IMR-90 (cell line): ENCODE measurements around the gene TPP1.

Source experiments
- CEBPB ChIP-seq: IDR thresholded peaks from 2 replicates; pipeline ENCODE4 v1.6.1; 2012; ENCODE audit warnings: low read depth, low read length, improper control_type of control experiment
- FOS ChIP-seq: fragments of 150-350 bp; IDR thresholded peaks from 2 replicates; pipeline ENCODE4 v1.6.1; 2016; ENCODE audit warnings: low read depth, low read length
- MAFK ChIP-seq: IDR thresholded peaks from 2 replicates; pipeline ENCODE4 v1.6.1; 2012; ENCODE audit warnings: low read depth, low read length, improper control_type of control experiment
- MAZ ChIP-seq: IDR thresholded peaks from 2 replicates; pipeline ENCODE4 v1.6.1; 2012; ENCODE audit warnings: low read depth, mild to moderate bottlenecking, low read length, improper control_type of control experiment, moderate library complexity, borderline replicate concordance
- MXI1 ChIP-seq: IDR thresholded peaks from 2 replicates; pipeline ENCODE4 v1.6.1; 2012; ENCODE audit warnings: low read depth, mild to moderate bottlenecking, low read length, moderate library complexity, borderline replicate concordance
- POLR2A ChIP-seq: IDR thresholded peaks from 2 replicates; pipeline ENCODE4 v1.6.1; 2012; ENCODE audit warnings: mild to moderate bottlenecking, low read depth, low read length
- RAD21 ChIP-seq: IDR thresholded peaks from 2 replicates; pipeline ENCODE4 v1.6.1; 2012; ENCODE audit warnings: low read length, improper control_type of control experiment
- RFX5 ChIP-seq: IDR thresholded peaks from 2 replicates; pipeline ENCODE4 v1.8.0; 2012; ENCODE audit warnings: low read depth, mild to moderate bottlenecking, low read length, moderate library complexity
- SMC3 ChIP-seq: fragments of 150-350 bp; IDR thresholded peaks from 2 replicates; pipeline ENCODE4 v1.6.1; 2016; ENCODE audit warnings: low read depth, mild to moderate bottlenecking, antibody characterized with exemption, low read length, moderate library complexity
- TF ChIP-seq, protein P1 (sequence below): conservative IDR thresholded peaks from 2 replicates; pipeline ENCODE4 v1.5.1; 2012; ENCODE audit warnings: mild to moderate bottlenecking, low read depth, low read length, improper control_type of control experiment
- TF ChIP-seq, protein P2 (sequence below): fragments of 150-350 bp; IDR thresholded peaks from 2 replicates; pipeline ENCODE4 v1.6.1; 2017; ENCODE audit warnings: mild to moderate bottlenecking, antibody characterized with exemption, low read length, low read depth
- TF ChIP-seq, protein P3 (sequence below): fragments of 150-350 bp; IDR thresholded peaks from 2 replicates; pipeline ENCODE4 v1.6.1; 2016; ENCODE audit warnings: low read depth, mild to moderate bottlenecking, low read length, moderate library complexity, borderline replicate concordance

DNA sequence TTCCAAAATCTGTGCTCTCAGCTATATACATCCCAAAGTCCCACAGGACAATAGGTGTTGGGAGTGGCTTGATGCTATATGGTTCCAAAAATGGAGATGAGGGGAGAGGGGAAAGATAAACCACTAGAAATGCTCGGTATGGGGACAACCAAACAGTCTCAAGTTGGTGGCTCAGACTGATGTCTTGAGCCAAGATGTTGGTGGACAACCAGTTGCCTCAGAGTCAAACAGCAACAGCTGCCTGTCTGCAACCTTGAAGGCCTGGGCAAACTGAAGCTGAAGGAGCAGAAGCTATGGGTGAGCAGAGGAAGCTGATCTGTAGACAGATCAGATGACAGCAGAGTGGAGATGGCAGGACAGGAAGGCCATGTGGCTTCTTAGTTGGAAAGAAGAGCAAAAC lies 19.8 kb downstream of the TPP1 start:
- TF ChIP-seq, protein P1, sequence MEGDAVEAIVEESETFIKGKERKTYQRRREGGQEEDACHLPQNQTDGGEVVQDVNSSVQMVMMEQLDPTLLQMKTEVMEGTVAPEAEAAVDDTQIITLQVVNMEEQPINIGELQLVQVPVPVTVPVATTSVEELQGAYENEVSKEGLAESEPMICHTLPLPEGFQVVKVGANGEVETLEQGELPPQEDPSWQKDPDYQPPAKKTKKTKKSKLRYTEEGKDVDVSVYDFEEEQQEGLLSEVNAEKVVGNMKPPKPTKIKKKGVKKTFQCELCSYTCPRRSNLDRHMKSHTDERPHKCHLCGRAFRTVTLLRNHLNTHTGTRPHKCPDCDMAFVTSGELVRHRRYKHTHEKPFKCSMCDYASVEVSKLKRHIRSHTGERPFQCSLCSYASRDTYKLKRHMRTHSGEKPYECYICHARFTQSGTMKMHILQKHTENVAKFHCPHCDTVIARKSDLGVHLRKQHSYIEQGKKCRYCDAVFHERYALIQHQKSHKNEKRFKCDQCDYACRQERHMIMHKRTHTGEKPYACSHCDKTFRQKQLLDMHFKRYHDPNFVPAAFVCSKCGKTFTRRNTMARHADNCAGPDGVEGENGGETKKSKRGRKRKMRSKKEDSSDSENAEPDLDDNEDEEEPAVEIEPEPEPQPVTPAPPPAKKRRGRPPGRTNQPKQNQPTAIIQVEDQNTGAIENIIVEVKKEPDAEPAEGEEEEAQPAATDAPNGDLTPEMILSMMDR = no peak
- no peak for TF ChIP-seq POLR2A
- TF ChIP-seq, protein P2, sequence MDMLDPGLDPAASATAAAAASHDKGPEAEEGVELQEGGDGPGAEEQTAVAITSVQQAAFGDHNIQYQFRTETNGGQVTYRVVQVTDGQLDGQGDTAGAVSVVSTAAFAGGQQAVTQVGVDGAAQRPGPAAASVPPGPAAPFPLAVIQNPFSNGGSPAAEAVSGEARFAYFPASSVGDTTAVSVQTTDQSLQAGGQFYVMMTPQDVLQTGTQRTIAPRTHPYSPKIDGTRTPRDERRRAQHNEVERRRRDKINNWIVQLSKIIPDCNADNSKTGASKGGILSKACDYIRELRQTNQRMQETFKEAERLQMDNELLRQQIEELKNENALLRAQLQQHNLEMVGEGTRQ = no peak
- TF ChIP-seq, protein P3, sequence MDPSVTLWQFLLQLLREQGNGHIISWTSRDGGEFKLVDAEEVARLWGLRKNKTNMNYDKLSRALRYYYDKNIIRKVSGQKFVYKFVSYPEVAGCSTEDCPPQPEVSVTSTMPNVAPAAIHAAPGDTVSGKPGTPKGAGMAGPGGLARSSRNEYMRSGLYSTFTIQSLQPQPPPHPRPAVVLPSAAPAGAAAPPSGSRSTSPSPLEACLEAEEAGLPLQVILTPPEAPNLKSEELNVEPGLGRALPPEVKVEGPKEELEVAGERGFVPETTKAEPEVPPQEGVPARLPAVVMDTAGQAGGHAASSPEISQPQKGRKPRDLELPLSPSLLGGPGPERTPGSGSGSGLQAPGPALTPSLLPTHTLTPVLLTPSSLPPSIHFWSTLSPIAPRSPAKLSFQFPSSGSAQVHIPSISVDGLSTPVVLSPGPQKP = no peak
- no peak for TF ChIP-seq MAFK
- TF ChIP-seq RFX5 = no peak
- TF ChIP-seq MXI1 = no peak
- TF ChIP-seq CEBPB = no peak
- no peak for TF ChIP-seq MAZ
- TF ChIP-seq FOS = no peak
- no peak for TF ChIP-seq SMC3
- no peak for TF ChIP-seq RAD21
